IMR-90 (cell line): ENCODE measurements around the gene CAVIN1. TPM values are rescaled to one million over a fixed set of nuclear protein-coding genes. Genes with fewer than 3 reads are reported as not detected.

Experiments used
- ATAC-seq: fragments of 200-7000 bp; cut with Tn5 transposase; 2 replicates; pipeline ENCODE4 v1.9.1; 2020; ENCODE audit warnings: low read depth, mild to moderate bottlenecking, moderate library complexity
- BruUV-seq: library from RNA; stranded (reverse); fragments of 400-500 nt; replicated peaks from 2 replicates; lab custom pipeline; 2021; lab: Mats Ljungman, UMichigan
- CTCF ChIA-PET: fragments of 300-600 bp; formaldehyde crosslinking; extraction: SDS; loops from one replicate; lab custom pipeline; 2021; ENCODE audit warnings: antibody characterized with exemption; lab: Yijun Ruan, JAX
- POLR2A ChIA-PET: fragments of 300-600 bp; sonication (Branson Sonifier 250); formaldehyde crosslinking; loops from one replicate; lab custom pipeline; 2022; ENCODE audit warnings: antibody characterized with exemption; ENCODE audit not compliant: unreplicated experiment; lab: Charles Lee
- DNase-seq: peaks from one replicate; pipeline ENCODE4 v3.0.0; 2013
- H2AFZ ChIP-seq: replicated peaks from 2 replicates; pipeline ENCODE3; 2013; ENCODE audit warnings: low read length, mild to moderate bottlenecking; ENCODE audit not compliant: poor library complexity
- H2AK5ac ChIP-seq: 2 replicates; pipeline ENCODE4 v1.6.1; 2013; ENCODE audit warnings: low read depth, low read length, inconsistent platforms
- H2AK9ac ChIP-seq: replicated peaks from 2 replicates; pipeline ENCODE3; 2013; ENCODE audit warnings: mild to moderate bottlenecking, low read depth, low read length, moderate library complexity; ENCODE audit not compliant: poor library complexity
- H2BK120ac ChIP-seq: 2 replicates; pipeline ENCODE4 v1.6.1; 2013; ENCODE audit warnings: low read depth, low read length, inconsistent platforms
- H2BK15ac ChIP-seq: 3 replicates; pipeline ENCODE4 v1.6.1; 2013; ENCODE audit warnings: low read depth, low read length, inconsistent platforms
- H2BK20ac ChIP-seq: 2 replicates; pipeline ENCODE4 v1.6.1; 2013; ENCODE audit warnings: low read depth, mild to moderate bottlenecking, inconsistent platforms, low read length, moderate library complexity
- H2BK5ac ChIP-seq: 2 replicates; pipeline ENCODE4 v1.6.1; 2013; ENCODE audit warnings: mild to moderate bottlenecking, low read depth, low read length, inconsistent platforms; ENCODE audit not compliant: poor library complexity, severe bottlenecking
- H3K14ac ChIP-seq: replicated peaks from 2 replicates; pipeline ENCODE4 v1.6.1; 2013; ENCODE audit warnings: low read depth, low read length, inconsistent platforms
- H3K18ac ChIP-seq: 2 replicates; pipeline ENCODE4 v1.6.1; 2013; ENCODE audit warnings: low read depth, low read length, control low read depth
- H3K23ac ChIP-seq: 2 replicates; pipeline ENCODE4 v1.6.1; 2013; ENCODE audit warnings: low read depth, low read length, inconsistent platforms
- H3K27ac ChIP-seq: 2 replicates; pipeline ENCODE4 v1.5.1; 2013; ENCODE audit warnings: mild to moderate bottlenecking, control low read depth, low read length; ENCODE audit not compliant: insufficient read depth
- H3K27me3 ChIP-seq: 2 replicates; pipeline ENCODE4 v1.6.1; 2013; ENCODE audit warnings: low read length; ENCODE audit not compliant: control insufficient read depth, insufficient read depth
- H3K36me3 ChIP-seq: 2 replicates; pipeline ENCODE4 v1.6.1; 2013; ENCODE audit warnings: low read length, mixed read lengths; ENCODE audit not compliant: control insufficient read depth, insufficient read depth
- H3K4ac ChIP-seq: 2 replicates; pipeline ENCODE4 v1.6.1; 2013; ENCODE audit warnings: low read depth, low read length, inconsistent platforms
- H3K4me1 ChIP-seq: 2 replicates; pipeline ENCODE4 v1.6.1; 2013; ENCODE audit warnings: low read length, mixed read lengths; ENCODE audit not compliant: control insufficient read depth, insufficient read depth
- H3K4me2 ChIP-seq: 2 replicates; pipeline ENCODE4 v1.6.1; 2013; ENCODE audit warnings: low read depth, mild to moderate bottlenecking, control low read depth, low read length, moderate library complexity
- H3K4me3 ChIP-seq: 2 replicates; pipeline ENCODE4 v1.5.1; 2013; ENCODE audit warnings: low read depth, mild to moderate bottlenecking, control low read depth, low read length, moderate library complexity; ENCODE audit not compliant: insufficient read depth
- H3K56ac ChIP-seq: 2 replicates; pipeline ENCODE4 v1.6.1; 2013; ENCODE audit warnings: low read length, inconsistent platforms; ENCODE audit not compliant: insufficient read depth; ENCODE audit errors: extremely low read depth
- H3K79me1 ChIP-seq, 2 experiments: 2 replicates each; pipeline ENCODE4 v1.6.1; 2013; ENCODE audit warnings: low read length in 2 of 2, inconsistent platforms in 1 of 2, low read depth in 1 of 2
- H3K9ac ChIP-seq: 2 replicates; pipeline ENCODE4 v1.6.1; 2013; ENCODE audit warnings: low read depth, low read length, control low read depth
- H3K9me1 ChIP-seq: 2 replicates; pipeline ENCODE4 v1.6.1; 2013; ENCODE audit warnings: low read length, inconsistent platforms; ENCODE audit not compliant: insufficient read depth
- H3K9me3 ChIP-seq: 2 replicates; pipeline ENCODE4 v1.6.1; 2013; ENCODE audit warnings: low read length; ENCODE audit not compliant: control insufficient read depth, insufficient read depth
- H4K20me1 ChIP-seq: 2 replicates; pipeline ENCODE4 v1.6.1; 2013; ENCODE audit warnings: low read length, inconsistent platforms; ENCODE audit not compliant: insufficient read depth
- H4K5ac ChIP-seq: 2 replicates; pipeline ENCODE4 v1.6.1; 2013; ENCODE audit warnings: mild to moderate bottlenecking, low read depth, low read length, control low read depth
- H4K8ac ChIP-seq, 2 experiments: 2 replicates each; pipeline ENCODE4 v1.6.1; 2013; ENCODE audit warnings: low read depth in 2 of 2, low read length in 2 of 2, control low read depth in 1 of 2, inconsistent platforms in 1 of 2
- H4K91ac ChIP-seq: 2 replicates; pipeline ENCODE4 v1.6.1; 2013; ENCODE audit warnings: low read depth, low read length, inconsistent platforms; ENCODE audit not compliant: insufficient read depth
- CTCF ChIP-seq: conservative IDR thresholded peaks from 2 replicates; pipeline ENCODE4 v1.5.1; 2012; ENCODE audit warnings: mild to moderate bottlenecking, low read depth, low read length, improper control_type of control experiment
- MAFK ChIP-seq: IDR thresholded peaks from 2 replicates; pipeline ENCODE4 v1.6.1; 2012; ENCODE audit warnings: low read depth, low read length, improper control_type of control experiment
- MAZ ChIP-seq: IDR thresholded peaks from 2 replicates; pipeline ENCODE4 v1.6.1; 2012; ENCODE audit warnings: low read depth, mild to moderate bottlenecking, low read length, improper control_type of control experiment, moderate library complexity, borderline replicate concordance
- MXI1 ChIP-seq: IDR thresholded peaks from 2 replicates; pipeline ENCODE4 v1.6.1; 2012; ENCODE audit warnings: low read depth, mild to moderate bottlenecking, low read length, moderate library complexity, borderline replicate concordance
- NFE2L2 ChIP-seq: fragments of 150-350 bp; IDR thresholded peaks from 2 replicates; pipeline ENCODE4 v1.6.1; 2016; ENCODE audit warnings: low read depth, mild to moderate bottlenecking, low read length
- POLR2A ChIP-seq: IDR thresholded peaks from 2 replicates; pipeline ENCODE4 v1.6.1; 2012; ENCODE audit warnings: mild to moderate bottlenecking, low read depth, low read length
- RAD21 ChIP-seq: IDR thresholded peaks from 2 replicates; pipeline ENCODE4 v1.6.1; 2012; ENCODE audit warnings: low read length, improper control_type of control experiment
- SMC3 ChIP-seq: fragments of 150-350 bp; IDR thresholded peaks from 2 replicates; pipeline ENCODE4 v1.6.1; 2016; ENCODE audit warnings: low read depth, mild to moderate bottlenecking, antibody characterized with exemption, low read length, moderate library complexity
- WGBS, 2 experiments: methylation state at CpG; one replicate each; pipeline versions ENCODE4 v1.1.5 to v1.1.7; 2013; ENCODE audit warnings: missing lambda C conversion rate in 2 of 2; ENCODE audit not compliant: insufficient read length in 1 of 2; ENCODE audit errors: extremely low coverage in 2 of 2; 5-methylcytosine and 5-hydroxymethylcytosine counted together
- dilution Hi-C: fragments of 300-500 bp; cut with HindIII; formaldehyde crosslinking; loops from one replicate; pipeline ENCODE4 v1.14.3; 2018; ENCODE audit warnings: low sequenced_read_pairs; ENCODE audit not compliant: unreplicated experiment
- in situ Hi-C: fragments of 300-500 bp; cut with MboI; formaldehyde crosslinking; loops from 3 replicates; pipeline ENCODE4 v1.14.3; 2019; ENCODE audit warnings: low sequenced_read_pairs, inconsistent platforms, mixed read lengths
- intact Hi-C: fragments of 100-400 bp; cut with micrococcal nuclease; formaldehyde crosslinking; loops from 2 replicates; pipeline ENCODE4 v1.10.0; 2022
- polyA plus RNA-seq, 3 experiments: library from polyadenylated mRNA; depleted of rRNA; stranded (reverse); fragments of >200 nt; gene quantifications; 2 replicates each; pipeline ENCODE4 v1.2.3, GENCODE V29; 2012; ENCODE audit warnings: low replicate concordance in 1 of 3
- total RNA-seq: library from RNA; depleted of rRNA; stranded (reverse); fragments of >200 nt; gene quantifications from 2 replicates; pipeline ENCODE4 v1.2.3, GENCODE V29; 2012
- TF ChIP-seq, protein P1 (sequence below): fragments of 150-350 bp; IDR thresholded peaks from 2 replicates; pipeline ENCODE4 v1.6.1; 2016; ENCODE audit warnings: low read depth, mild to moderate bottlenecking, low read length, moderate library complexity, borderline replicate concordance

The CAVIN1 gene
- total and polyA plus RNA-seq, 2 of the 4 experiments (the other 2 are of a cell fraction): 491 to 556 TPM

GRCh38 chr17:42378959-42379594 is 44.0 kb downstream of the CAVIN1 start:
- peaks cover 6% of the 10 kb centered on the region; the same call in 1 of the 2 replicates for H3K9me1 ChIP-seq
- intact Hi-C loops: no loop called here
- no peak overlapping the region for H2AK5ac ChIP-seq
- H3K27me3 ChIP-seq: no peaks in the 10 kb centered on the region
- H4K91ac ChIP-seq: no peak overlapping the region
- H3K79me1 ChIP-seq: peaks cover 4 to 79% of the 10 kb centered on the region in 2 experiments; a peak in 3 of 4 replicates
- no TSS peak for BruUV-seq
- peak; percentile 74 for ATAC-seq
- H2AK9ac ChIP-seq: no peak overlapping the region
- no peak overlapping the region for H3K27ac ChIP-seq
- no peak overlapping the region for H2BK20ac ChIP-seq
- 70% methylated on average over 1 of the region's 6 CpGs; no CpG with 5 or more reads in 1 of the 2 experiments for WGBS, 2 experiments
- H2BK5ac ChIP-seq: no peak overlapping the region
- no peak overlapping the region for H3K18ac ChIP-seq
- H3K9ac ChIP-seq: peak overlapping the region; percentile 68
- DNase-seq: peak; percentile 34
- TF ChIP-seq POLR2A (no peak), MAFK (no peak), MXI1 (no peak), CTCF (no peak), NFE2L2 (no peak), SMC3 (no peak), MAZ (no peak), RAD21 (no peak)
- TF ChIP-seq, protein P1, sequence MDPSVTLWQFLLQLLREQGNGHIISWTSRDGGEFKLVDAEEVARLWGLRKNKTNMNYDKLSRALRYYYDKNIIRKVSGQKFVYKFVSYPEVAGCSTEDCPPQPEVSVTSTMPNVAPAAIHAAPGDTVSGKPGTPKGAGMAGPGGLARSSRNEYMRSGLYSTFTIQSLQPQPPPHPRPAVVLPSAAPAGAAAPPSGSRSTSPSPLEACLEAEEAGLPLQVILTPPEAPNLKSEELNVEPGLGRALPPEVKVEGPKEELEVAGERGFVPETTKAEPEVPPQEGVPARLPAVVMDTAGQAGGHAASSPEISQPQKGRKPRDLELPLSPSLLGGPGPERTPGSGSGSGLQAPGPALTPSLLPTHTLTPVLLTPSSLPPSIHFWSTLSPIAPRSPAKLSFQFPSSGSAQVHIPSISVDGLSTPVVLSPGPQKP: no peak
- peak overlapping the region; percentile 22; the same call in 1 of the 2 replicates for H3K4me3 ChIP-seq
- no peak overlapping the region for H2BK120ac ChIP-seq
- no peak overlapping the region for H4K8ac ChIP-seq
- ChIA-PET CTCF (interaction anchor here (0.7 kb wide), 1 partner anchor 17 kb away, joined by 3 read pairs; no protein-coding TSS in a partner anchor), POLR2A (no interaction called here)
- H4K20me1 ChIP-seq: peaks cover 78% of the 10 kb centered on the region
- peak overlapping the region; percentile 85 for H3K4me2 ChIP-seq
- in situ Hi-C loops: no loop called here
- 0 out of 2 replicates have a peak overlapping the region, but pooled peaks have one; percentile 20 for H4K5ac ChIP-seq
- no peak overlapping the region for H2BK15ac ChIP-seq
- H3K9me3 ChIP-seq: no peaks in the 10 kb centered on the region
- no peak overlapping the region for H3K56ac ChIP-seq
- peaks cover 4% of the 10 kb centered on the region for H3K36me3 ChIP-seq
- peaks cover 4% of the 10 kb centered on the region; the same call in 1 of the 2 replicates for H3K4me1 ChIP-seq
- H2AFZ ChIP-seq: no peak overlapping the region
- peak overlapping the region; percentile 69 for H3K23ac ChIP-seq
- H3K14ac ChIP-seq: peak overlapping the region; percentile 47
- dilution Hi-C loops: no loop called here
- H3K4ac ChIP-seq: no peak overlapping the region
